Natural killer cell (primary cell): Measurements from ENCODE around the gene FAM222B. TPM values are rescaled to one million over a fixed set of nuclear protein-coding genes. Genes with fewer than 3 reads are reported as not detected.

Experiments used
- ATAC-seq, 3 donors: fragments of 150-1000 bp in 2 of 3; fragments of 200-7000 bp in 1 of 3; cut with Tn5 transposase; 1 replicate in 1 of 3; 2 replicates in 2 of 3; pipeline ENCODE4 v1.10.0; 2021; ENCODE audit warnings: mild to moderate bottlenecking in 2 of 3, moderate library complexity in 2 of 3
- DNase-seq, 2 donors: peaks; one replicate each; pipeline versions ENCODE4 v3.0.0 to v3.0.0-alpha.2; 2013 to 2021; ENCODE audit warnings: mixed read lengths in 1 of 2
- H3K27ac ChIP-seq: one replicate; pipeline ENCODE4 v1.5.1; 2013; ENCODE audit warnings: mild to moderate bottlenecking, low read length
- H3K27me3 ChIP-seq: one replicate; pipeline ENCODE4 v1.6.1; 2013; ENCODE audit warnings: low read length; ENCODE audit not compliant: control insufficient read depth, insufficient read depth
- H3K36me3 ChIP-seq: one replicate; pipeline ENCODE4 v1.6.1; 2013; ENCODE audit warnings: low read length; ENCODE audit not compliant: control insufficient read depth, insufficient read depth
- H3K4me1 ChIP-seq: one replicate; pipeline ENCODE4 v1.6.1; 2013; ENCODE audit warnings: low read length; ENCODE audit not compliant: control insufficient read depth, insufficient read depth
- H3K4me3 ChIP-seq: one replicate; pipeline ENCODE4 v1.5.1; 2013; ENCODE audit warnings: low read length
- H3K9me3 ChIP-seq: one replicate; pipeline ENCODE4 v1.6.1; 2013; ENCODE audit warnings: low read length; ENCODE audit not compliant: control insufficient read depth, insufficient read depth
- H3K27ac Mint-ChIP-seq, 2 donors: one replicate each; pipeline ENCODE4 v1.8.0; 2022; ENCODE audit warnings: mild to moderate bottlenecking in 2 of 2, mixed read lengths in 2 of 2, moderate library complexity in 1 of 2
- H3K27me3 Mint-ChIP-seq, 2 donors: one replicate each; pipeline ENCODE4 v1.8.0; 2022; ENCODE audit warnings: low read depth in 2 of 2, mixed read lengths in 2 of 2
- H3K36me3 Mint-ChIP-seq: one replicate; pipeline ENCODE4 v1.8.0; 2022; ENCODE audit warnings: mixed read lengths
- H3K4me1 Mint-ChIP-seq, 2 donors: one replicate each; pipeline ENCODE4 v1.8.0; 2022; ENCODE audit warnings: mixed read lengths in 2 of 2
- H3K4me3 Mint-ChIP-seq: one replicate; pipeline ENCODE4 v1.8.0; 2022; ENCODE audit warnings: mild to moderate bottlenecking, moderate library complexity, mixed read lengths
- H3K9me3 Mint-ChIP-seq, 2 donors: one replicate each; pipeline ENCODE4 v1.8.0; 2022; ENCODE audit warnings: mixed read lengths in 2 of 2
- CTCF ChIP-seq: fragments of 200-600 bp; IDR thresholded peaks from one replicate; pipeline ENCODE4 v1.8.0; 2022; ENCODE audit warnings: antibody characterized with exemption
- WGBS: methylation state at CpG from one replicate; pipeline ENCODE4 v1.1.7; 2013; ENCODE audit warnings: missing lambda C conversion rate; ENCODE audit not compliant: insufficient coverage; 5-methylcytosine and 5-hydroxymethylcytosine counted together
- intact Hi-C: fragments of 100-400 bp; cut with micrococcal nuclease; formaldehyde crosslinking; loops from one replicate; pipeline ENCODE4 v1.14.2; 2022
- total RNA-seq, 4 donors: library from RNA; stranded (reverse); fragments of 120-200 nt in 1 of 4; gene quantifications; one replicate each; pipeline versions ENCODE4 v1.2.3 to v1.2.4, GENCODE V29; 2013 to 2022

Gene FAM222B
- total RNA-seq, 3 donors from 2014 or later (not counting 1 experiment from before 2014, with no cell fraction given): 16.9 to 26.0 (median 20.0) TPM

GRCh38 chr17:28733346-28733745, 109.2 kb downstream of the FAM222B start:
- 86% methylated on average over 1 of the region's 1 CpG for WGBS
- Mint-ChIP-seq H3K27me3 (no peaks in the 10 kb centered on the region), H3K36me3 (no peaks in the 10 kb centered on the region), H3K4me3 (no peak overlapping the region), H3K27ac (no peak overlapping the region), H3K4me1 (peaks cover 5 to 8% of the 10 kb centered on the region in 2 donors), H3K9me3 (no peaks in the 10 kb centered on the region)
- intact Hi-C loops: no loop called here
- DNase-seq (no peak), ATAC-seq (no peak)
- Histone ChIP-seq H3K4me3 (no peak overlapping the region), H3K36me3 (no peaks in the 10 kb centered on the region), H3K4me1 (peaks cover 23% of the 10 kb centered on the region), H3K27ac (no peak overlapping the region), H3K27me3 (no peaks in the 10 kb centered on the region), H3K9me3 (no peaks in the 10 kb centered on the region)
- no peak for TF ChIP-seq CTCF

- TF ChIP-seq CTCF: no peak
- H3K9me3 Mint-ChIP-seq: no peaks in the 10 kb centered on the region
- no peaks in the 10 kb centered on the region for H3K27me3 Mint-ChIP-seq
- Histone ChIP-seq H3K4me3 (no peak overlapping the region), H3K27ac (no peak overlapping the region), H3K27me3 (no peaks in the 10 kb centered on the region), H3K9me3 (no peaks in the 10 kb centered on the region), H3K36me3 (peaks cover 2% of the 10 kb centered on the region), H3K4me1 (peaks cover 39% of the 10 kb centered on the region)
- no peak for DNase-seq
- intact Hi-C loops: loop anchor here (5.0 kb wide), 3 partner anchors 32 to 562 kb away; partner anchors contain the start of genes FLOT2 and NUFIP2
- WGBS: 87% methylated on average over 11 of the region's 11 CpGs
- H3K27ac Mint-ChIP-seq: no peak overlapping the region
- H3K4me1 Mint-ChIP-seq: peaks cover 27 to 33% of the 10 kb centered on the region in 2 donors
- no peaks in the 10 kb centered on the region for H3K36me3 Mint-ChIP-seq
- H3K4me3 Mint-ChIP-seq: no peak overlapping the region
- ATAC-seq: no peak
Measured at GRCh38 chr17:28729950-28730330, 112.7 kb downstream of the FAM222B start.

- H3K9me3 Mint-ChIP-seq: no peaks in the 10 kb centered on the region
- H3K4me3 Mint-ChIP-seq: peak within 1 kb of the TSS; percentile 96
- Histone ChIP-seq H3K27ac (peak within 1 kb of the TSS; percentile 99), H3K4me1 (peaks cover 39% of the 10 kb centered on the region), H3K27me3 (no peaks in the 10 kb centered on the region), H3K36me3 (peaks cover 14% of the 10 kb centered on the region), H3K4me3 (peak within 1 kb of the TSS; percentile 94), H3K9me3 (no peaks in the 10 kb centered on the region)
- DNase-seq (peak; percentile 97 to 98), ATAC-seq (peak; percentile 76 to 90 (median 77))
- H3K27me3 Mint-ChIP-seq: no peaks in the 10 kb centered on the region
- H3K4me1 Mint-ChIP-seq: peaks cover 33 to 41% of the 10 kb centered on the region in 2 donors
- no peak for TF ChIP-seq CTCF
- under 1% methylated on average over 63 of the region's 64 CpGs for WGBS
- H3K27ac Mint-ChIP-seq: peak within 1 kb of the TSS; percentile 96
- intact Hi-C loops: loop anchor here (1.0 to 5.0 kb wide), 4 partner anchors 9 to 564 kb away; partner anchors contain the start of genes FLOT2, NUFIP2 and RPL23A
- H3K36me3 Mint-ChIP-seq: no peaks in the 10 kb centered on the region
Measured at GRCh38 chr17:28728364-28729200, 114.0 kb downstream of the FAM222B start, which contains the start of gene NEK8. NEK8 (plus strand) TSS chr17:28728788; CDS start chr17:28728814, 26 bp downstream.
